Measurements from ENCODE around the gene TPX2.

The TPX2 gene

GRCh38 chr20:31788578-31788977 is 49.5 kb downstream of the TPX2 start:
- no peak overlapping the region for H3K27ac ChIP-seq (ENCODE audit: poor library complexity, severe bottlenecking)
- peak; percentile 44 for TF ChIP-seq CTCF (IDR thresholded peaks at IDR 0.05; ENCODE audit: poor library complexity, severe bottlenecking)
- H3K27me3 ChIP-seq (ENCODE audit: insufficient read depth, poor library complexity, severe bottlenecking): no peaks in the 10 kb centered on the region
- no peaks in the 10 kb centered on the region for H3K4me1 ChIP-seq (ENCODE audit: insufficient read depth, poor library complexity, severe bottlenecking)
- H3K9me3 ChIP-seq (ENCODE audit: severe bottlenecking): no peaks in the 10 kb centered on the region
- no peak overlapping the region for H3K4me3 ChIP-seq (ENCODE audit: severe bottlenecking)
- ATAC-seq (ENCODE audit: low read depth): peak; percentile 27; the same call in 2 of the 3 replicates
- H3K36me3 ChIP-seq (ENCODE audit: low read depth): peaks cover 100% of the 10 kb centered on the region
- no peak for DNase-seq (ENCODE audit: low spot score)

- peaks cover 100% of the 10 kb centered on the region for H3K36me3 ChIP-seq (ENCODE audit: low read depth)
- no peak for DNase-seq (ENCODE audit: low spot score)
- no peak for TF ChIP-seq CTCF (IDR thresholded peaks at IDR 0.05; ENCODE audit: poor library complexity, severe bottlenecking)
- no peaks in the 10 kb centered on the region for H3K4me1 ChIP-seq (ENCODE audit: insufficient read depth, poor library complexity, severe bottlenecking)
- no peaks in the 10 kb centered on the region for H3K27me3 ChIP-seq (ENCODE audit: insufficient read depth, poor library complexity, severe bottlenecking)
- H3K27ac ChIP-seq (ENCODE audit: poor library complexity, severe bottlenecking): no peak overlapping the region
- H3K9me3 ChIP-seq (ENCODE audit: severe bottlenecking): no peaks in the 10 kb centered on the region
- no peak overlapping the region for H3K4me3 ChIP-seq (ENCODE audit: severe bottlenecking)
- ATAC-seq (ENCODE audit: low read depth): no peak
Observed at GRCh38 chr20:31790401-31790800, 51.3 kb downstream of the TPX2 start.

- Histone ChIP-seq H3K36me3 (ENCODE audit: low read depth) (peaks cover 100% of the 10 kb centered on the region), H3K4me3 (ENCODE audit: severe bottlenecking) (no peak overlapping the region), H3K9me3 (ENCODE audit: severe bottlenecking) (no peaks in the 10 kb centered on the region), H3K27me3 (ENCODE audit: insufficient read depth, poor library complexity, severe bottlenecking) (no peaks in the 10 kb centered on the region), H3K27ac (ENCODE audit: poor library complexity, severe bottlenecking) (no peak overlapping the region), H3K4me1 (ENCODE audit: insufficient read depth, poor library complexity, severe bottlenecking) (no peaks in the 10 kb centered on the region)
- ATAC-seq (ENCODE audit: low read depth) (no peak), DNase-seq (ENCODE audit: low spot score) (no peak)
- TF ChIP-seq CTCF (IDR thresholded peaks at IDR 0.05; ENCODE audit: poor library complexity, severe bottlenecking): no peak
Observed at GRCh38 chr20:31797364-31797763, 58.3 kb downstream of the TPX2 start.

- TF ChIP-seq CTCF (IDR thresholded peaks at IDR 0.05; ENCODE audit: poor library complexity, severe bottlenecking): no peak
Observed at GRCh38 chr20:31801508-31801907, 62.4 kb downstream of the TPX2 start.

GRCh38 chr20:31803552-31804291 is 64.6 kb downstream of the TPX2 start:
- Histone ChIP-seq H3K9me3 (ENCODE audit: severe bottlenecking) (no peaks in the 10 kb centered on the region), H3K36me3 (ENCODE audit: low read depth) (peaks cover 63% of the 10 kb centered on the region), H3K27me3 (ENCODE audit: insufficient read depth, poor library complexity, severe bottlenecking) (no peaks in the 10 kb centered on the region), H3K4me1 (ENCODE audit: insufficient read depth, poor library complexity, severe bottlenecking) (no peaks in the 10 kb centered on the region), H3K4me3 (ENCODE audit: severe bottlenecking) (no peak overlapping the region), H3K27ac (ENCODE audit: poor library complexity, severe bottlenecking) (no peak overlapping the region)
- TF ChIP-seq CTCF (IDR thresholded peaks at IDR 0.05; ENCODE audit: poor library complexity, severe bottlenecking): no peak
- no peak for ATAC-seq (ENCODE audit: low read depth)
- no peak for DNase-seq (ENCODE audit: low spot score)

More at GRCh38 chr20:31801508-31801907, 62.4 kb downstream of the TPX2 start:
- Histone ChIP-seq H3K27ac (ENCODE audit: poor library complexity, severe bottlenecking) (no peak overlapping the region), H3K36me3 (ENCODE audit: low read depth) (peaks cover 83% of the 10 kb centered on the region), H3K4me3 (ENCODE audit: severe bottlenecking) (no peak overlapping the region), H3K4me1 (ENCODE audit: insufficient read depth, poor library complexity, severe bottlenecking) (no peaks in the 10 kb centered on the region), H3K9me3 (ENCODE audit: severe bottlenecking) (no peaks in the 10 kb centered on the region), H3K27me3 (ENCODE audit: insufficient read depth, poor library complexity, severe bottlenecking) (no peaks in the 10 kb centered on the region)
- DNase-seq (ENCODE audit: low spot score) (no peak), ATAC-seq (ENCODE audit: low read depth) (no peak)
